Embryonic facial prominence (tissue), 1 donor: ENCODE data around the gene SNRNP48.

Source experiments
- DNase-seq: peaks from one replicate; pipeline ENCODE4 v3.0.0-alpha.2; 2016; ENCODE audit errors: extremely low spot score

Gene SNRNP48

DNA sequence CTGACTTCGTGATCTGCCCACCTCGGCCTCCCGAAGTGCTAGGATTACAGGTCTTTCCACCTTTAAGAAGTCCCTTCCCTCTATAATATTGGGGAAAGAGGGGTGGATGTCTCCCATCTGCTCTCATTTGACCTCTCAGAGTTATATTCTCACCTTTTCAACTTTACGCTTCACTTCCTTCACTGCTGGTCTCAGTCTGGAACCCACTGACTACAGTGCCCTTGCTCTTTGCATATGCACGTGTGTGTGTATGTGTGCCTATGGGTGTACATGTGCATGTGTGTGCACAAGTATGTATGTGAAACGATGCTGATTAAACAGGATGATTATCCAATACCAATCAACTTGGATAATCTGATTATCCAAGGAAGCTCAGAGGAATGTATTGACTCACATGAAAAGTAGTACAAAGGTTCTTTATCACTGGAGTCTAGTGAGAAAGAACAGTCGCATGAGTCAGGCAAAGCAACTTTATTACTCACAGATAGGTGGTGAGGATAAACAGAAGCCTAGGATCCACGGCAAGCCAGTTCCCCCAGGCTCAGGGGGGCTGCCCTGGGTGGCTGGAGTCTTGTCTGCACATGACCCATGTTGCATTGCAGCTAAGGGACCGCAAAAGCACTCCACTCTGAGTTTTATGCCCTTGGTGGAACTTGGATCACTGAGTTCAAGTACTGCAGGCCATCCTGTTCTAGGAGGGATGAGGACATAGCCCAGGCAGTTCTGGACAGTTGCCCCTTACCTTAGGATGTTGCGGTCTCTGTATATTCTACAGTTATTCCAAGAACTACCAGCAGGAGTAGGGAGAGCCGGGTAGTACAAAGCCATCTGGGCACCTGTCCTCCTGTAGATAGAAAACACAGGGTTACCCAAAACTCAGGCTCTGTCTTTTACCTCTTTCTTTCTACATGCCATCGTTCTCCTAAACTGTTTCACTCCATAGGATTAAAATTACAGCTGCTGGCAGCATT, 50.9 kb downstream of the SNRNP48 start:
- no peak for DNase-seq

DNA sequence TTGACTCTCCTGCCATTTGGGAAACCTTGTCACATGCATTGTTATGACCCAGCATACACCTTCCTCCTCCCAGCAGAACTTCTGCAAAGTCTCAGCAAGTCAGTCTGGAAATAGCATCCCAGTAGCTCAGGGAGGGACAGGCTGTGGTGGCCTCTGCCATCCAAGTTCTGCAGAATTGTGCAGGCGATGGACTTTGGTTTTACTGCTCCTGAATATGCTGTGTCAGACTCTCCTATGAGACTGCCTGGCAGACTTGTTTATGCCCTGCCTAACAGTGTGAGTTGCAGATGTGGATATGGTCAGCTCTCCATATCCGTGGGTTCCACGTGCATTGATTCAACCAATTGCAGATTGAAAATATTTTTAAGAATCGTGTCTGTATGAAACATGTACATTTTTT, 52.8 kb downstream of the SNRNP48 start:
- no peak for DNase-seq

DNA sequence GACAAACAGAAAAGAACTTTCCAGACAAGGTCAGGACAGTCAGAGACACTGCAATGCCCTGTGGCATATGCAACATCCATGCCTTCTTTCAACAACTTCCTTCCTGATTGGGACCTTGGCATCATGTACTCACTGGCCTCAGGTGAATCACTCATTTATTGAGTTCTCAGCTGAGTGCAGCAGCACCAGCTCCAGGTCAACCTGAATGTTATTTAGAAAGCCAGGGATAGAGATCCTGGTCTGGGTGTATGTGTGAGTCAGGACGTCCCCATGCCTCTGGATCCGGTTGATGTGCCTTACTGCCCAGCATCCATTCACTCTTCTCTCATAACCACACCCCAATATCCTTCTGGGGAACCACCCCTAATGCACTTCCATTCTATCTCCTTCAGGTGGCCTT, 54.4 kb downstream of the SNRNP48 start:
- no peak for DNase-seq

DNA sequence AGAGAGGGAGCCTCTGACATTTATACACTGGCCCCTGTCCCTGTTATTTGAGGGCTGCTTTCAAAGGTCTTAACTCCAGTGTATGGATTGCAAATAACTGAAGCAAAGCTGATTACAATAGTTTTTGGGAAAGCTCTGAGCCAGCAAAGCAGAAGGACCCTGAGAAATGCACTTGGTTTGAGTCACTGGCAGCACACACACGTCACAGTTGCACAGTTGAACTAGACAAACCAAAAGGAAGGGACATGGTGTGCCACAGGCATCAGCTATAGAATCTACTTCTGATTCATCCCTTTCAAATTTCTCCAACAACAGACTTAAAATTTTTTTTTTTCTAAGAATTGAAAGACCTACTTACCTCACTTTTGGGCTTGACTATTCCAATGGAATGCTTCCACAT, 56.4 kb downstream of the SNRNP48 start:
- no peak for DNase-seq

DNA sequence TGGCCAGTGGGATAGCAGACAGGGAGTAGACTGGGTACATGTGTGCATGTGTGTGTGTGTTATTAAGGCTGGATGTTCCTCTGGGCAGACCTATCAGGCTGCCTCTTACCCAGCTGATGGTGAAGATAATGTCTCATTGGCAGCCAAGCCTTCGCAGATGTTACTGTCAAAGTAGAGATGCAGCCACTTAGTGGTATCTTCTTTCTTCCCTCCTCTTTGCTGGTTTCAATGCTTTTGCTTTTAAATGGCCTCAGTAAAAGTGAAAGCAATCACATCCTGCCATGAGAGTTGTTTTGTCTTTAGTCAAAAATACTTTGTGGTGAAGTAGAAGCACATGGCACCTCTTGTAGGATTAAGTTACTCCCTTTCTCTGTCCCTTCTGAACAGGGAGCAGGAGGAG, 57.5 kb downstream of the SNRNP48 start:
- DNase-seq, result no peak

DNA sequence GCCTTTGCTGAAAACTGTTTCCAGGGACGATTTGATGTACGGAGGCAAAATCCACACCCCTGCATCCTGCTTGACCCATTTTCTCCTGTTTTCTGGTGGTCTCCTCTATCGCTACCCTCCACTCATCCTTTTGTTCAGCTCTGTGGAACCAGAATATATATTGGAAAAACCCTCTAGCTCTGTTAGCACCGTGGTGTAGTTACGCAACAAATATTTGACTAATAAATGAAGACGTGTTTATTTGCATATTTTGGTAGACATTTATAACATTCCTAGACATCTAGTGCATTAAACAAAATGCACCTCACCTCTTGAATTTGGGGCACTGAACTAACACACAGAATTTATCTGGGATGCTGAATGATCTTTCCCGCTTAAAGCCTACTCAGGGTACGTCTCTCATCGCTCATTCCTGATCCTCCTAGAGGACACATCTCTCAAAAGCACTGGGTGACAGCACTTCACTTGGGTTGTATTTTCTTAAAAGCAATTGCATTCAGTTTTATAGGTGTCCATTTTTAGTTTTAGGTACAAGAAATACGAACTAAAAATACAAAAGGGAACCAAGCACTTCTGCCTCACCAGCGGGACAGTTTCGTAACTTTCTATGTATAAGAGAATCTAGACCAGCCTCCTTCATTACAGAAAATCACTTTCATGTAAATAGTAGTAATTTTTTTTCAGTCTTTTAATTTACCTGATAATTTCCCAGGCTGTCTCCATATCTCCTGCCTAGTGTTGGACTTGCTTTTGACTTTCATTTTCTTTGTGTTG, 59.2 kb downstream of the SNRNP48 start:
- no peak for DNase-seq

DNA sequence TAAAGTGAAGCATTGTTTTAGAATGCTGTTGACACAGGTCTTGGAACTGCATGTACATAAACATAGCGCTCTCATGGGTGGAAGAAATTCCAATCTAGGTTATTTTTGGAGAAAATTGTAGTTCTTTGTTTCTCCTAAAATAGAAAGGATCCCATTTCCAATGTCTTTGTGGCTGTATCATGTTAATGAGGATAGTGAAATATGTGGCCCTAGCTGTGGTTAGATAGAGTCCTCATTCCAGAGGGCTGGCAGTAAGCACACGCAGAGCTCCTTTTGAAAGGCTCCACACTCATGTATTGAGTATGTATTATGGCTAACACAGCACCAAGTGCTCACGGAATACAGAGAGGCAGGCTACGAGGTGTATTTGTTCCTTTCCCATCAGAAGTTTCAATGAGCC, 60.9 kb downstream of the SNRNP48 start:
- DNase-seq, result no peak

DNA sequence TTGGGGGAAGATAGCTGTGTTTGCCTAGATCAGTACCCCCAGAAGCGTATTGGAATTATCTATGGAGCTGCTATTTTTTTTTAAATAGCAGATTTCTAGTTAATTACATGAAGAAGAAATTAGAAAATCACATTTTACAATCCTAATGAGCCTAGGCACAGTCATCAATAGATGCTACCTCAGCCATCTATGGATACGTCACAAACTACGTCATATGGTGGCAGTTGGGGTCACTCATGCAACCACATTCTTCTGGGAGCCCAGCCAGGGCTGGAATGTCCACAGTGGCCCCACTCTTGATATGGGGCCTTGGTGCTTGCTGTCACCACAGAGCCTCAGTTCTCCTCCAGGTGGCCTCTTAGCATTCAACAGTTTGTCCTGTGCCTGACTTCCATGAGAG, 63.0 kb downstream of the SNRNP48 start:
- no peak for DNase-seq

DNA sequence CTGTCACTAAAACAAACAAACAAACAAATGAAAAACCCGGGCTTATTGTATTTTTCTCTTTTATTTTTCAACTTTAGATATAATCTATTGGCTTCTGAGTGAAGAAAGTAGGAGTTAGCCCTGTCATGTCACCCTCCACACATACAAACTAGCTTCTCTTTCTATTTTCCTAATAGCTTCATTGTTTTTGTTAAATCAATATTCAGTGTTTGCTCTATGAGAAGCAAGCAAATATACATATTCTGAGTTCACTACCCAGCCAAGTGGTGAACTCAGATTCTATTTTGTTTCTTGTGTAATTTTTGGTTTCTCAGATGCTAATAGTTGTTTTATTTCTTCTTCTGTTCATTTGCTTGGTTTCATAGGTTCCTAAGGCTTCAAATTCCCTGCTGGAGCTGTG, 66.4 kb downstream of the SNRNP48 start:
- no peak for DNase-seq

DNA sequence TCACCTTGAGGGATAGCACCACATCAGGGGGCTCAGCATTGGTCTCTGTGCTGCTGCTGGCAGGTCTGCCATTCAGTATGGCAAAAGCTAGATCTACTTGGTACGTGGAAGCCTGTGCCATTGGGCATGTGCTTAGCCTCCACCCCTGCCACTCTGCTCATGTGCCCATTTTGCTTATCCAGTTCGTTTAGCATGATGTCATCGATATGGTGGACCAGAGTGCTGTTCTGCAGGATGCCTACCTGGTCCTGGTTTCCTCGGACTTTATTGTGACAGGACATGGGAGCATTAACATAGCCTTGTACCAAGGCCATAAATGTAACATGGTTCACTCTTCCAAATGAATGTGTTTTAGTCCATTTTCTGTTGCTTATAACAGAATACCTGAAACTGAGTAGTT, 68.5 kb downstream of the SNRNP48 start:
- no peak for DNase-seq

DNA sequence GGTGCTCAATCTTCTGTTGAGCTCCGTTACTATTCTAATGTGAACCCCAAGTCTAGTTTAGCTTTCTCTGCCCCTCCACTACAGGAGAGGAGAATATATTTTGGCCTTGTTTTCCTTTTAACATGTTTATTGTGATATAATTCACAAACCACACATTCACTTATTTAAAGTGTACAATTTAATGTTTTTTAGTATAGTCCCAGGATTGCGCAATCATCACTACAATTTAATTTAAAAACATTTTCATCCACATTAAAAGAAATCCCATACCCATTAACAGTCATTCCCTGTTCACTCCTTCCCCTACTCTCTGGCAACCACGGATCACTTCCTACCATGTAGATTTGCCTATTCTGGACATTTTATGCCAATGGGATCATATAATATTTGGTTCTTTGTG, 71.4 kb downstream of the SNRNP48 start:
- DNase-seq, result no peak
